Tongue (tissue), 2 donors: Measurements from ENCODE around the gene SVIP. TPM values are rescaled to one million over a fixed set of nuclear protein-coding genes. Genes with fewer than 3 reads are reported as not detected.

ENCODE experiments used
- DNase-seq: peaks from one replicate; pipeline ENCODE4 v3.0.0-alpha.2; 2015
- total RNA-seq: library from RNA; depleted of rRNA; stranded (reverse); fragments of >200 nt; gene quantifications from one replicate; pipeline ENCODE4 v1.2.3, GENCODE V29; 2014

Gene SVIP, protein sequence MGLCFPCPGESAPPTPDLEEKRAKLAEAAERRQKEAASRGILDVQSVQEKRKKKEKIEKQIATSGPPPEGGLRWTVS
- total RNA-seq = 4.7 TPM

DNA sequence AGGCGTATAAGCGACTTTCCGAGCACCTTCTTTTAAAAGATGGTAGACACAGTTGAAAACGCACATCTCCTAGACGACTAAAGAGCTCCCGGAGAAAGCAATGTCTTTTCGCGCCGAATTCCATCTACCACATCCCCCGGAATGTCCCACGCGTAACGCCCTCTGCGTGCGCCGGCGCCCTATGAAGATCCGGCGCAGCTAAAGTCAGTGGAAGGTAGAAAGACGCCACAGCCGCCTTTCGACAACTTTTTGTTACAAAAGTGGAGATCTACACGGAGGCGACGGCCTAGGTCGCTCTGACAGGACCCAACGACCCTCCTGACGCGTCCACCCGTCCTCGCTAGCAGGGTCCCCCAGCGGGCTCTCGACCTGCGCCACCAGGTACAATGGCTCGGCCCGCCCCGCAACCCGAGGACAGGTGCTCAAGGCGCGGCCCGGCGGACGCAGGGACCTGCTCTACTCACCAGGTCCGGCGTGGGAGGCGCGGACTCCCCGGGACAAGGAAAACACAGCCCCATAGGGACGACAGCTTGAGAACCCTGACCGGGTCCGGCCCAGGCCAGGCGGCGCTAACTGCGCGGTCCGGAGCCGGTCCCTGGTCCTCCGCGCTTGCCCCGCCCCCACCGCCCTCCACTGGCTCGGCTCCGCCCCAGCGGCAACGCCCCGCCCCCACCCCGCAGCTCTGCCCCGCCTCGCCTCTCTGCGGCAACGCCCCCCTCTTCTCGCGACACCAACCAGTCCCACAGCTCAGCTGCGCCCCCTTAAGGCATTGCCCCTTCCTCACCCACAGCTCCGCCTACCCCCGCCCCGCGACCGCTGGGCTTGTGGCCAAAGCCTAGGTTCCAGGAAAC, at the start of gene SVIP:
TSS of gene SVIP (minus strand) at position 571 of the 851 bp plus-strand sequence. CDS start at position 518, 53 bp downstream.
- DNase-seq = peak; percentile 96

DNA sequence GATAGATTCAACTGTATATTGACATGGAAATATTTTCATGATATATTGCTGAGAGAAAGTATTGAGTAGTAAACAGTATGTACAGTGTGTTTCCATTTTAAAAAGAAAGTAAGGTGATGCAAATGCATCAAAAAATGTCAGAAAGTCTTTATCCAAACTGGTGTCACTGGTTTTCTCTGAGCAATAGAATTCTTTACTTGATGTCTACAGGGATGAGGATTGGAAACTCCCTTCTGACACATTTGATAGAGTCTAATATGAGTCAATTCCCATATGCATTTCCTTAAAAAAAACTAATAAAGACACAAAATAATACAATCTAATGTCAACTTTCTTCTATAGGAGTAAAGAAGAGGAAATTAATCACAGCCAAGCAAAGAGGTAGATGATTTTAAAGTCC, 49.0 kb upstream of the SVIP start:
- DNase-seq = no peak

DNA sequence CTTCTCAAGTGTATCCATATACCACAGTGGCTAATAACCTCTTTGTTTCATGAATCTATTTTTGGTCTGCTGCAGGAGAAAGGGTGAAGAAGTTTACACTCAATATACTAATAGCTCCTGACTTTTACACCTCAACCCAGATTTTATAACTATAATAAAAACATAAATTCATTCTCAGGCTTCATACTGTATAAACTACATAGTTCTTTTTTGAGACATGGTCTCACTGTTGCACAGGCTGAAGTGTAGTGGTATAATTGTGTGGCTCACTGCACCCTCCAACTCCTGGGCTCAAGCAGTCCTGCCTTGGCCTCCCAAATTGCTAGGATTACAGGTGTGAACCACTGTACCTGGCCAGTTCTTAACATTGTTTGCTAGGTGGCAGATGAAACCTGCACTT, 48.4 kb upstream of the SVIP start:
- DNase-seq = no peak

DNA sequence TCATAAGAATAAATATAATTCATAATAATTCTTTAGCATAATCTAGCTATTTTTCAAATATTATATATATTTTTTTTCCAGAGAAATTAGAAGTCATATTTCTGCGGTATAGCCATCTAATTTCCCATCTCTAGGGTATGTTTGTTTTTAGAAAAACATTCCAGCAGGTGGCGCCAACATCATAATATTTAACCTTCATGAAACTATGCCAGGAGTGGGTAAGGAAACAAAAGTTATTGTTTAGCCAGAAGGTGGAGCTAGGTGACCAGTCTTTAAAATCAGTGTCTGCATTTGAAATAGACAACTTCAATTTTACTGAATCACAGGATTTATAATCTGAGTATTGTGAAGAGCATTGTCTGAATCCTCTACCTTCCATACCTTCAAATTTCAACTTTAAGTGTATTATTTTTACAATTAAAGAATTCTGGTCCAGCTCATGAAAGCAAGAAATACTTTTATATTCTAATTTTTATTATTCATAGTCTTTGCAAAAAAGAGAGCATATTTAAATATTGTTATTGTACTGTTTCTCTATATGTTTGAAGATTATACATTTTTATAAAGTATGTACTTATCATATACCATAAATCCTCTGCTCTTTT, 46.4 kb upstream of the SVIP start:
- peak; percentile 95 for DNase-seq

DNA sequence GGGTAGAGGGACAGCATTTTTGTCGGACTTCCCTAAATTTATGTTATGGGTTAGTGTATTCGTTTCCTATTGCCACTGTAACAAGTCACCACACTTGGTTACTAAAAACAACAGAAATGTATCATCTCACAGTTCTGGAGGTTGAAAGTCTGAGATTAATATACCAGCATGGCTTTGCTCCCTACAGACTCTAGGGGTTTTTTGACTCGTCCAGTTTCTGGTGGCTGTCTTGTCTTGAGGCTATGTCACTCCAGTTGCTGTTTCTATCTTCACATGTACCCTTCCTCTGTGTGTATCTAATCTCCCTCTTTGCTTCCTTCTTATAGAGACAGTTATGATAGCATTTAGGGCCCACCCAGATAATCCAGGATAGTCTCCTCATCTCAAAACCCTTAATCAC, 39.7 kb upstream of the SVIP start:
- no peak for DNase-seq

DNA sequence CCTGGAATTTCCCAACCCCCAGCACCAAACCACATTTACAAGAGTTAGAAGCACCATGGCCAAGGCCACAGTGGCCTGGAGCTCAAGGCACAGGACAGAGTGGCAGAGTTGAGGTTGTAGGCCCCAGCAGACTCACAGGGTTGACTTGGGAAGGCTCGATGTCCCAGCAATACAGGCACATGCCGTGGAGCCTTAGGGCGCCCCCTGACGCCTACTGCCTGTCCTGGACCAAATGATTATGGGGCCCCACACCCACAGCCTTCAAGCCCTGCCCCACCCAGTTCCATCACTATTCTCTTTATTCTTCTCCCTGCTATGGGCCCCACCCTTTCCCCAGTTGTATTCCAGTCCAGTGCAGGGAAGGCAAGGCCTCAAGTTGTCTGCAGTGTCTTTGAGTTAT, 30.6 kb upstream of the SVIP start, which contains the start of gene CCDC179:
TSS of gene CCDC179 (minus strand) at position 234 of the 400 bp plus-strand sequence. CDS start at position 181, 53 bp downstream.
- no peak for DNase-seq

DNA sequence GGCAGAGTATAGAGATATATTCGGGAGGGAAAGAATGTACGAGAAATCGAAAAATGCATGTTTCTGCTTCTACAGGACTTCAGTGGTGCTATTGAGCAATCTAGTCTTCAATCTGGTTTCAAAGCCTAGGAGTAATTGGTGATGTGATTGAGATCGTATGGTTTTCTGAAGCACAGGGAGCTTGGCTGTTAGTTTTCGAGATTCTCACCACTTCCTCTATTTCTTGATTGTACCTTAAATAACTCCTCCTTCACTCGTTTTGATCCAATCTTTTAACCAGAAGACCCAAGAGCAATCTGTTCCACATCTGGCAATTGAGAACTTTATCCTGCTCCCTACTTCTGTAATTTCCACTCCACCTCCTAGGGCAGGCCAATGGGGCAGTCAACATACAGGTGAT, 30.2 kb upstream of the SVIP start:
- DNase-seq = no peak

DNA sequence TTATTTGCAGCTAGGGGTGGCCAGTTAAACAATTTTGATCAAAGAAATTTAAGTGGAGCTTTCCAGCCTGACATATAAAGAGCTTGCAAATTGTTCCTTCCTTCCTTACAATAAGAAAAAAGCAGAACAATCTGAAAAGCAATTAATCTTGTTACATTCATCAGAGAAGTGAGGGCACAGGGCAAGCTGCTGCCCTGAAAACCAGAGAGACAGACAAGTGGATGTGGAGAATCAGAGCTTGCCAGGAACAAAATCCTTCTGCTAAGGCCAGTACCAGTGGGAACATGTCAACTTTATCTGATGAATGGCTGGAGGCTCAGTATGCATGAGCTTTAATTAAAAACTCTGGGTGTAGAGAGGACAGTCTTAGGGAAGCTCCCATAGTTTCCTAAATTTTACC, 21.9 kb upstream of the SVIP start:
- DNase-seq = no peak

DNA sequence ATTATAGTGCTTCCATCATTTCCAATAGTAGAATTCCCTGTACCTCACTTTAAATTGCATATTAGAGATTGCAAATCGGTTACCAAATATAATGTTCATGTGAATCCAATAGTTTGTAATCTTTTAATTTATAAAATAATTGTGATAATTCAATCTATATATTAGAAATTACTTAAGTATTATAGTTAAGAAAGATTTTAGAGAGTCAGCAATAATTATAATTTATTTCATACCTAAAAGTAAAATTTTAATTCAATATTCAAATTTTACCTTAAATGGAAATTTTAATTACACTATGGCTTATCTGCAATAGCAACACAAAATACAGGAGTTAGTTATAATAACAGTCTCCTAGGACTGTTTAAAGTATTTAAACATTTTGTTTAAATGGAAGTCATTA, 17.1 kb upstream of the SVIP start:
- DNase-seq = no peak

DNA sequence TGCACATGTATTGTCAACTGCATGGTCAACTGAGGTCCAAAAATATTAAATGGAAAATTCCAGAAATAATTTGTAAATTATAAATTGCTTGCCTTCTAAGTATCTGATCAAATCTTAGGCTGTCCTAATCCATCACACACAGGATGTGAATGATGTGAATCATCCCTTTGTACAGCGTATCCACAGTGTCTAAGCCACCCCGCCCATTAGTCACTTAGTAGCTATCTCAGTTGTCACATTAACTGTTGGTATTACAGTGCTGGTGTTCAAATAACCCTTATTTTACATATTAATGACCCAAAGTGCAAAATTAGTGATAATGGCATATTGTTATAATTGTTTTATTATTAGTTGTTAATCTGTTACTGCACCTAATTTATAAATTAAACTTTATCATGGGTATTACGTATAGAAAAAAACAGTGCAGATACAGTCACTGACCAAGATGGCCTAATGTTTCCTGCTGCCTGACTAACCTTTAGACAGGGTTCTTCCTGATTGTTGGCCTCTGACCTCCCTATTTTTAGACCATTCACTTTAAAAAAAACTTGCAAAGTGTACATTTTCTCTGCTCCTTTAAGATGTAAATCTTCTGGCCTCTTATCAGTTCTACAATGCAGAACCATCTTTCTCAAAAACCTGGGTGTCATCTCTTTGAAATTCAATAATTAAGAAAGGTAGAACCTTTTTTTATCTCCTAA, 2.9 kb upstream of the SVIP start:
- DNase-seq = no peak

DNA sequence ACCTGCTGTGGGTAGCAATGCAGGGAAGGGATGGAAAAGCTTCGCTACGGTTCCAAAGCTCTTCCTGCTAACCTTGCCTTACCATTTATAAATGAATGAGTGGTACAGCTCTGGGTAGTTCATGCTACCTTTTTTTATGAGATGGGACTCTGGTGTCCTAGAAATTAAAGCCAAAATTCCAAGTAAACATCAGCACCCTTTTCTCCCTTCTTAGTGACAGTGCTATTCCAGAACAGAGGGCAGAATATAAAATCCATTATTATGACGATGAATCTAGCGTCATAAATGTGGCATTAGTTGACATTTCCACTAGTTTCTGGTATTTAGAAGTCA, 447 bp upstream of the SVIP start:
- DNase-seq = no peak

DNA sequence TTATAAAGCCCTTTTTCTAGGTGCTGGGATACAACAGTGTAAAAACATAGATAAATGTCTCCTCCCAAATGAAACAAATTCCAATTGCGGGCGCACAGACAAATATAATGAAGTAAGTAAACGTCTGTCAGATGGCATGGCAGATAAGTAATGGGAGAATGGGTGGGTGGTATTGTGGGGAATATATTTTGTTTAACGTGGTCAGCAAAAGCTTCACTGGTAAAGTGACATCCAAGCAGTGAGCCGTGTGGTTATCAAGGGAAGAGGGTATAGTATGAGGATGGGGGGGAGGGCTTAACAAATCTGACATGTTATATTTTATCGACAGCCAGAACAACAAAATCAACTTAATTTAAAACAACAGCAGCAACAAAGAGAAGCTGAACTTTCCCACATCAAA, 1.2 kb downstream of the SVIP start:
- peak; percentile 1 for DNase-seq

DNA sequence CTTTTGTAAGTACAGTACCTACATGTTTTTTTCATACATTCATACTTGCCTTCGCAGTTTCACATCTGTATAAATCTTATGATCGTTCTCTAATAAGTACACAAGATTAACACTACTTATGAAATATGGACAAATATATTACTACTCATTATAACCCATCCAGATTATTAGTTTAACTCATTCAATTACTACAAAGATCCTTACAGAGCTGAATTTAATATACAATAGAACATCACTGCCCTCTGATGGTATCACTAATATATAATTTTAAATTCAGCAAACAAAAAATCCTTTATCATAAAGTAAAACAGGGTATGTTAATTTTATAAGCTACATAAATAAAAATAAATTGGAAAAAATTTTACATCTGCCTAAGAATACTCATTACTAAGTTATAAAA, 7.4 kb downstream of the SVIP start:
- DNase-seq = no peak

DNA sequence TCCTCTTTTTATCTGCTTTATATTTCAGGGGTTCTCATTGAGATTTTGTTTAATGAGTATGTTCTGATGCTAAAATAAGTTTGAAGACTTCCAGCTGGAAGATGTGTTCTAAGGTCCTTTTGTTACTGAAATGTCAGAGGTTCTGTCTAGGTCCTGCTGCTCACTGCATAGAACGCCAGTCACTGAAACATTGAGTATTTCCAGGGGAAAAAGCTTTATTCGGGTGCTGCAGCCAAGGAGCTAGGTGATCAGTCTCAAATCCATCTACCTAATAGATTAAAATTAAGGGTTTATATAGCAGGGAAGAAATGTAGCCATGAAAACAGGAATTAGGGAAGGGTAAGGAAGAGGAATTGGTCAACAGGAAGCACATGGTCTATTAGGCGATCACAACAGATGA, 19.7 kb downstream of the SVIP start:
- DNase-seq = no peak

DNA sequence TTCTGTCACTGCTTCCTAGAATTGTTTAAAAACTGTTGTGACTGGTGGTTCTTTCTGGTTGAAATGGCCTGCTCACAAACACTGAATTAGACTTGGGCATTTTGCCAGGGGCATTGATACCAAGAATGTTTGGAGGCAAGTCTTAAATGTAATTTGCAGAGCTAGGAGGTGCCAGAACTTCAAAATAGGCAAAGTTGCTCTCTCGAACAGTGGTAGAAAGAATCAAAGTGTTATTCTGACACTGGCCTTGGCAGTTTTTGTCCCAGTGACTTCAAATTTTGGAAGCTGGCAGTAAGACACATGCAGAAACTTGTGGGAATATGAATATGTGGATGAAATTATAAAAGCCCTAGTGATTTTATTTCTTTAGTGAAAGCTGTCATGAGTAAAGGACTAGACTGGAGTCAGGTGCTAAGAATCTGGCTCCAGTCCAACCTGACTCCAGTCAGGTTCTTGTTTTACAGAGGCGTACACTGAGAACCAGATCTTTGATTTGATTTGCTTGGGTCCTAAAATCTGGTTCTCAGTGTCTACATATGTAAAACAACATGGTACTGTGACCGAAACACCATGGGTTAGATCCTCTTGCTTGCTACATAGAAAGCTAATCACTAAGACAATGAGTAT, 20.9 kb downstream of the SVIP start:
- DNase-seq = peak; percentile 32

DNA sequence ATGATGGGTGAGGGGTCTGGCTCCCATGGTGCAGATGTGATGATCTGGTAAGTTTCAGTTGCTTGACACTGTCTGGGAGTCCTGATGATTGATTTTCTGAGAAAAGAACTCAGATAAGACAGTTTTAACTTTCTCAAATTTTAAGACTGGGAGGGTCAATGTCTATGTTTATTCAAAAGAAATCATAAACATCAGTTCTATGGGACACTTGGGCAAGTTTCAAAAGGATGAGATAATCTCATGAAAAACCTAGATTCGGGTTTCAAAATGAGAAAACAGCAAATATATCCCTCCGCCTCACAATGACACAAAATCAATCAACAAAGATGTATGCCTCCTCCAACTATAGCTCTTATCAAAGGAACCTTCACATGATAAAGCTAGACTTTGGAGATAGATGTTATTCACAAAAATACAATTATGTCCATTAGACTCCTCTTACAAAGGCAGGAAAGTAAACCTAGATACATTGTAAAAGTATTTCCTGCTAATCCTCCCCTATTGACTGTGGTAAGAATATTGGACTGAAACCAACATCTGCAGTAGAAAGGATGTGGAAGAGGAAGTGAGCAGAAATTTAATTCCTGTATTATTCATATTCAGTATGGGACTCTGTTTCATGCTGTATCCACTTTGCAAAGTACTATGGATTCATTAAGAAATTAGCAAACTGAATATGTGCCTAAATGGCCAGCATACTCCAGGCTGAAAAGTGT, 21.6 kb downstream of the SVIP start:
- peak; percentile 10 for DNase-seq

DNA sequence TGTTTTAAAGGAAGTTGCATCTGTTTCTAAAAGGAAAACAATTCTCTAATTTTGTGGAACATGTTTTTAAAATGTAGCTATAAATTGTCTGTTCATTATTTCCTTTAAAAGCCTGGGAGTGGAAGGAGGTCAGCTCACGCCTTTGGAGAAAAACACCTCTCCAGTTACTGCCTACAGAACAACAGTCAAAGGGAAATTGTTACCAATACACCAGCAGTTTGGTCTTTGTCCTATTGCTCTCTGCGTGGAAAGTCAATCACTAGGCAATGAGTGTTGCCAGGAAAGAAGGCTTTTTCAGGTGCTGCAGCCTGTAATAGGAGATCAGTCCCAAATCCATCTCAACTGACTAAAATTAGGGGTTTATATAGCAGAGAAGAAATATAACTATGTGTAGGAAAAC, 22.2 kb downstream of the SVIP start:
- peak; percentile 4 for DNase-seq

DNA sequence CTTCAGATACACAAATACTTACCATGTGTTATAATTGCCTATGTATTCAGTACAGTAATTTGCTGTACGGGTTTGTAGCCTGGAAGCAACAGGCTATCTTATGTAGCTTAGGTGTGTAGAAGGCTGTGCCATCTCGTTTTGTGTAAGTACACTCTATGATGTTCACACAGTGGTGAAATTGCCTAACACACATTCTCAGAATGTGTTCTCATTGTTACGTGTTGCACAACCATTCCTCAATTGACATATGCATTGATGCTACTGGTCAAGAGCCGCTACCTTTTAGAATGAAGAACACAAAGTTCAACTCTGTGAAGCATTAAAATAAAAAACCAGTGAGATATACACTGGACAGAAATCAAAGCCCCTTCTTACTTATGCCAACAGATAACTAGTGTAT, 26.7 kb downstream of the SVIP start:
- no peak for DNase-seq

DNA sequence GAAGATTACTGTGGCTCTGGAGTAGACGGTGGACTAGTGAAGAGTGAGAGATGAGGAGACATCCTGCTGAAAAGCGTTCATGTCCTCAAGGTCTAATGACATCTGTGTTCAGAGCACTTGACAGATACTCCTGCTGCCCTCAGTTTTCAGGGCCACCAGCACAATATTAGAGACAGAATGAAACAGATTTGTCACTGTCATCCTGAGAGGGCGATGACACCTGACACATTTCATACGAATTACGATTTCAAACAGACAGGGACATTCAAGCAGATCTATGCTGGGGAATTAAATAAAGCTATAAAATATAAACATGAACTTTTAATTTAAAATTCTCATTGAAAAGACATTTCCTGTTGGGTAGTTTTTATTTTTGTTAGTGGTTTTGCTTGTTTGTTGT, 29.1 kb downstream of the SVIP start:
- DNase-seq = no peak

DNA sequence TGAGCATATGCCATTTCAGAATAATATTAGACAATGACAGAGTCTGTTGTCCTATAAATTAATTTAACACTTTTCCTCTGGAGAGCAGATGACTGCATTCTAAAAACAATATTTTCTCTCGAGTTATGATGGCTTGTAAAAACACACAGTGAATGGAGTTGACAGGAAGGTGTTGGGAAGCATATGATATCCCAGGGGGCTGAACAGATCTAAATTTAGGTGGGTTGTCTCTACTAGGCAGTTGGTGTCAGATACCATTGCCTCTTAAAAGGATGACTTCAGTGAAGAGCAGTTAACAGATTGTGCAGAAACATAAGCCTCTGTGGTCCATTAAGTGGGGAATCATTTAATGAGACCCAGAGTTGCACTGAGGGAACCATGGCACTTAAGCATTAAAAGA, 30.7 kb downstream of the SVIP start:
- DNase-seq = peak; percentile 15

DNA sequence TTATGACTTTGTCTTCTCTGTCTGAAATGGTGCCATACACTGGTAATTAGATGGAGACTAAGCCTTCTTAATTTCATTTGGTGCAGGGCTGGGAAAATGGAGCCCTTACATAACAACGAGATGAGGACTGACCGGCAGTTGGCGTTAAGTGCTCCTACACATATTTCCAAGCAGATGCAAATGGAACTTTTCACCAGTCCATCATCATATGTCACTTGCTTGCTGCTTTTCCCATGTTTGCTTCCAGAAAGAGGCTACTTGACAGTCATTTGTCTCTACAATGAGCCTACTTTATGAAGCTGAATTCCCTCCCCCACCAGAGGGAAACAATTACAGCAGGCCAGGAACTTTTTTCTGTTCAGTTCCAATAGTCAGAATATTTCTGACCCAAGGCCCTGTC, 32.6 kb downstream of the SVIP start:
- DNase-seq = no peak

DNA sequence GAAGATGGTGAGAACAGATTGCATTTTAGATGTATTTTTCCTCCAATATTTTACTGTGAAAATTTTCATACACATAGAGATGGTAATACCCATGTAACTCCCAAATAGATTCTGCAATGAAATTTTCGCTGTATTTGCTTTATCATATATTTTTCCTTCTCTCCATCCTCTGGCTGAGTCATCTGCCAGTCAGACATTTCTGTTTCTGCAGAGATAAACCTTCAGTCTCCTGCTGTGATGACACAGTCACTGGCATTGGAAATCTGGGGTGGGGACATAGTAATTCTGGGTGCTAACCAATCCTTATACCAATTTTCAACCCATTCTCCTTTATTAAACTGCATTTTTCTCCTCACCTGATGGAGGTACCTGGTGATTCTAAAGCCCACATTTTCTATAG, 33.7 kb downstream of the SVIP start:
- DNase-seq = no peak
